Hepatocyte (in vitro differentiated cells): ENCODE results near the gene ANO4. TPM values are rescaled to one million over a fixed set of nuclear protein-coding genes. Genes with fewer than 3 reads are reported as not detected.

Experiments
- DNase-seq: peaks from one replicate; pipeline ENCODE4 v3.0.0-alpha.2; 2016; ENCODE audit warnings: low spot score
- H2AFZ ChIP-seq: fragments of 200-600 bp; sonication (generic); 2 replicates; pipeline ENCODE4 v1.6.0; 2016; ENCODE audit warnings: antibody characterized with exemption, mild to moderate bottlenecking
- H3K27ac ChIP-seq: fragments of 200-600 bp; sonication (generic); 2 replicates; pipeline ENCODE4 v1.5.1; 2016; ENCODE audit warnings: mild to moderate bottlenecking
- H3K27me3 ChIP-seq: fragments of 200-600 bp; sonication (generic); 2 replicates; pipeline ENCODE4 v1.6.1; 2016
- H3K36me3 ChIP-seq: fragments of 200-600 bp; sonication (generic); replicated peaks from 2 replicates; pipeline ENCODE4 v1.5.1; 2016; ENCODE audit warnings: low read depth; ENCODE audit not compliant: insufficient read depth
- H3K4me1 ChIP-seq: fragments of 200-600 bp; sonication (generic); 2 replicates; pipeline ENCODE4 v1.5.1; 2016; ENCODE audit warnings: mild to moderate bottlenecking, moderate library complexity; ENCODE audit not compliant: insufficient read depth
- H3K4me2 ChIP-seq: fragments of 200-600 bp; sonication (generic); 2 replicates; pipeline ENCODE4 v1.6.0; 2016
- H3K4me3 ChIP-seq: fragments of 200-600 bp; sonication (generic); 2 replicates; pipeline ENCODE4 v1.5.1; 2016; ENCODE audit warnings: mild to moderate bottlenecking
- H3K79me2 ChIP-seq: fragments of 200-600 bp; sonication (generic); 2 replicates; pipeline ENCODE4 v1.6.0; 2017; ENCODE audit warnings: mild to moderate bottlenecking
- H3K9me2 ChIP-seq: fragments of 200-600 bp; sonication (generic); replicated peaks from 2 replicates; pipeline ENCODE4 v1.6.0; 2017; ENCODE audit warnings: mild to moderate bottlenecking; ENCODE audit not compliant: insufficient read depth
- H3K9me3 ChIP-seq: fragments of 200-600 bp; sonication (generic); 2 replicates; pipeline ENCODE4 v1.5.1; 2016; ENCODE audit warnings: low read depth, mild to moderate bottlenecking
- H4K20me1 ChIP-seq: fragments of 200-600 bp; sonication (generic); 2 replicates; pipeline ENCODE4 v1.6.0; 2016; ENCODE audit warnings: mild to moderate bottlenecking; ENCODE audit not compliant: insufficient read depth, poor library complexity, severe bottlenecking
- EZH2 ChIP-seq: fragments of 200-600 bp; sonication (generic); IDR thresholded peaks from 2 replicates; pipeline ENCODE4 v1.6.1; 2016; ENCODE audit warnings: antibody characterized with exemption, mild to moderate bottlenecking, borderline replicate concordance
- EZH2phosphoT487 ChIP-seq: fragments of 200-600 bp; sonication (generic); IDR thresholded peaks from one replicate; pipeline ENCODE4 v1.6.1; 2018; ENCODE audit warnings: antibody characterized with exemption, mild to moderate bottlenecking, low read depth, moderate library complexity; ENCODE audit not compliant: unreplicated experiment, severe bottlenecking
- WGBS: methylation state at CpG from one replicate; pipeline ENCODE4 v1.1.6; 2016; ENCODE audit warnings: low lambda C conversion rate; ENCODE audit errors: missing lambda C conversion rate; 5-methylcytosine and 5-hydroxymethylcytosine counted together
- polyA plus RNA-seq: library from polyadenylated mRNA; unstranded; fragments of >200 nt; fragmentation: Nextera tagmentation; extraction: Ambion mirVana; gene quantifications from 2 replicates; pipeline ENCODE4 v1.2.1, GENCODE V29; 2016
- total RNA-seq: library from RNA; depleted of rRNA; stranded (reverse); fragments of >200 nt; gene quantifications from 2 replicates; pipeline ENCODE4 v1.2.3, GENCODE V29; 2014
- TF ChIP-seq, protein P1 (sequence below): fragments of 200-600 bp; sonication (generic); IDR thresholded peaks from 2 replicates; pipeline ENCODE4 v1.5.1; 2016; ENCODE audit warnings: antibody characterized with exemption, mild to moderate bottlenecking; ENCODE audit not compliant: poor library complexity

Gene ANO4
- total and polyA plus RNA-seq, 2 experiments from 2014 or later, result 1.6 to 2.3 TPM

DNA sequence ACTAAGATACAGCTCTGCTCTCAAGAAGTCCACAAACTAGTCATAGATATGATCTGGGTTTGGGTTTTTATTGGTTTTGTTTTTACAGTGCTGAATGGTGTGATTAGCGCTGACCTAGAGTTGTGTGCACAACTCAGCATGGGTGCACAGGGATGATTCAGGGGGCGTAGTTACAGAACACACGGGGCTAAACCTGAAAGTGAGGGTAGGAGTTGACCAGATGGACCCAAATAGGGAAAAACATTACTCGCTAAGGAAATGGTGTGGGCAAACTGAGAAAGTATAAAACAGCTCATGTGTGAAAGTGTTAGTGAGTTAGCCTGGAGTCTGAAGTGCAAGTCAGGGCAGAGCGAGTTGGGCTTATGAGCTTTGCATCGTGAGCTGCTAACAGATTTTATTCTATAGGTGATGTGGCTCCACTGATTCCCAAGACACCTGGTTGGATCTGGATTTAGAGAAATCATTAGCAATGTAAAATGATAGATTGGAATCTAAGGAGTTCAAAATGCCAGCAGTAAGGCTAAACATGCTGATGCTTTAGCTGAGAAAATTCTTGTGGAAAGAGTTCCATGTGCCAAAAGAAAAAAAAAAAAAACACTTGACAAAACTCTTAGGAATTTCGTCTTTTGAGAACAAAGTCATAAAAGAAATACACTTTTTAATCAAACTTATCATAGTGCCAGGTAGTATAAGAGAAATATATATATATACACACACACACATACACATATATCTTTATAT lies 280.5 kb downstream of the ANO4 start:
- TF ChIP-seq, protein P1, sequence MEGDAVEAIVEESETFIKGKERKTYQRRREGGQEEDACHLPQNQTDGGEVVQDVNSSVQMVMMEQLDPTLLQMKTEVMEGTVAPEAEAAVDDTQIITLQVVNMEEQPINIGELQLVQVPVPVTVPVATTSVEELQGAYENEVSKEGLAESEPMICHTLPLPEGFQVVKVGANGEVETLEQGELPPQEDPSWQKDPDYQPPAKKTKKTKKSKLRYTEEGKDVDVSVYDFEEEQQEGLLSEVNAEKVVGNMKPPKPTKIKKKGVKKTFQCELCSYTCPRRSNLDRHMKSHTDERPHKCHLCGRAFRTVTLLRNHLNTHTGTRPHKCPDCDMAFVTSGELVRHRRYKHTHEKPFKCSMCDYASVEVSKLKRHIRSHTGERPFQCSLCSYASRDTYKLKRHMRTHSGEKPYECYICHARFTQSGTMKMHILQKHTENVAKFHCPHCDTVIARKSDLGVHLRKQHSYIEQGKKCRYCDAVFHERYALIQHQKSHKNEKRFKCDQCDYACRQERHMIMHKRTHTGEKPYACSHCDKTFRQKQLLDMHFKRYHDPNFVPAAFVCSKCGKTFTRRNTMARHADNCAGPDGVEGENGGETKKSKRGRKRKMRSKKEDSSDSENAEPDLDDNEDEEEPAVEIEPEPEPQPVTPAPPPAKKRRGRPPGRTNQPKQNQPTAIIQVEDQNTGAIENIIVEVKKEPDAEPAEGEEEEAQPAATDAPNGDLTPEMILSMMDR, result no peak
- no peak for TF ChIP-seq EZH2
- TF ChIP-seq EZH2phosphoT487, result no peak
- Histone ChIP-seq H3K4me1 (no peaks in the 10 kb centered on the region), H3K27me3 (no peaks in the 10 kb centered on the region), H3K4me3 (no peak overlapping the region), H3K9me2 (no peaks in the 10 kb centered on the region), H3K79me2 (no peaks in the 10 kb centered on the region), H3K9me3 (no peaks in the 10 kb centered on the region), H4K20me1 (no peaks in the 10 kb centered on the region), H3K4me2 (no peak overlapping the region), H3K36me3 (no peaks in the 10 kb centered on the region), H3K27ac (no peak overlapping the region), H2AFZ (no peak overlapping the region)
- DNase-seq, result no peak
- WGBS, result 65% methylated on average over 7 of the region's 7 CpGs

DNA sequence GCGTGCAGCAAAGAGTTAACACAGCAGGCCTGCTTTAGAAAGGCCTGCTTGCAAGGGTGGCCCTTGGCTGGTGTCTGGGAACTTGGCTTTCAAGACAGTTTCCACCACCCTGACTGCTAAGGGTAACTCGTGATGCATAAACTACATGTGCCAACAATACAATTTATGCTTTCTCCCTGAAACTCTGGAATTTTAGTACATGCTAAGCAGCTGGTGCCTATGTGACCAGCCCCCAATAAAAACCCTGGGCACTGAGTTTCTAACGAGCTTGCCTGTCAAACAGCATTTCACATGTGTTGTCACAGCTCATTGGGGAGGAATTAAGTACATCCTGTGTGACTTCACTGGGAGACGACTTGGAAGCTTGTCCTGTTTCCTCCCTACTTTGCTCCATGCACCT lies 282.3 kb downstream of the ANO4 start:
- no peaks in the 10 kb centered on the region for H3K9me2 ChIP-seq
- no peak for DNase-seq
- no peaks in the 10 kb centered on the region for H3K9me3 ChIP-seq
- no peak overlapping the region for H2AFZ ChIP-seq
- H3K79me2 ChIP-seq, result no peaks in the 10 kb centered on the region
- 42% methylated on average over 4 of the region's 4 CpGs for WGBS
- H3K27ac ChIP-seq, result no peak overlapping the region
- no peaks in the 10 kb centered on the region for H3K4me1 ChIP-seq
- H4K20me1 ChIP-seq, result no peaks in the 10 kb centered on the region
- no peak overlapping the region for H3K4me3 ChIP-seq
- H3K36me3 ChIP-seq, result no peaks in the 10 kb centered on the region
- no peak for TF ChIP-seq EZH2phosphoT487
- TF ChIP-seq EZH2, result no peak
- TF ChIP-seq, protein P1, result no peak
- H3K27me3 ChIP-seq, result no peaks in the 10 kb centered on the region
- H3K4me2 ChIP-seq, result no peak overlapping the region

DNA sequence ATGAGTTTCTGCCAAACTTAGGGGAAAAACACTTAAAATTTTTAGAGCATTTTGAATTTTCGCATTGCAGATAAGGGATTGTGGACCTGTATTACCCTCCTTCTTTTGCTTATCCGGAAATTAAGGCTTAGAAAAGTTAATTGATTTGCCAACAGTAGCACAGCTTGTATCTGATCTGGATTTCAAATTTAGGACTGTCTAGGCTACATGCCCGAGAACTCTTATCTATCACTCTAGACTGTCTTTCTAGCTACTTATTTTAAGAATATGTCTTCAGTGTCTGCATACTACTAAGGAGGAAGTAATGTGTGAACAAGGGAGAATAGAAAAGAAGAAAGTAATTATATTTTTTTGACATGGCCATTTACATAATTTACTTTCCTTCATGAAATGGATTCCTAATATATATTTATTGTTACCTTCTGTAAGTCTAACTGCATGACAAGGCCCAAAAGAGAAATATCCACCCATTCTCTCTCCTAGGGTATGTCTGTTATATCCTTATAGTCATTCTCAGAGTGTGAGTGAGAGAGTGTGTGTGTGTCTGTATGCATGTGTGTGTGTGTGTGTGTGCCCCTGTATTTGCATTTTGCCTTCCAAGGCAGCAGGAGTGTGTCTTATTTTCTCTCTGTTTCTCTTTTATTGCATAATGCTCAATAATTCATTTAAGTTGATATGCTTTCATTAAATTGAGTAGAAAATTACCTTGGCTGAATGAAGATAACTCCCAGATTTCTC lies 283.4 kb downstream of the ANO4 start:
- Histone ChIP-seq H3K4me2 (no peak overlapping the region), H3K27ac (no peak overlapping the region), H3K36me3 (no peaks in the 10 kb centered on the region), H4K20me1 (no peaks in the 10 kb centered on the region), H3K4me3 (no peak overlapping the region), H3K9me3 (no peaks in the 10 kb centered on the region), H3K79me2 (no peaks in the 10 kb centered on the region), H3K4me1 (no peaks in the 10 kb centered on the region), H3K9me2 (no peaks in the 10 kb centered on the region), H2AFZ (no peak overlapping the region), H3K27me3 (no peaks in the 10 kb centered on the region)
- TF ChIP-seq, protein P1, result no peak
- no peak for TF ChIP-seq EZH2phosphoT487
- no peak for TF ChIP-seq EZH2
- 87% methylated on average over 3 of the region's 3 CpGs for WGBS
- DNase-seq, result no peak
